NOMO-1 treated with dmso at 0.1 percent for 144 hours (cell line): ENCODE measurements around the gene MAPKAPK2.

Source experiments
- DNase-seq: peaks from one replicate; lab custom pipeline; 2025; ENCODE audit not compliant: unreplicated experiment; lab: John Stamatoyannopoulos, UW

The MAPKAPK2 gene

GRCh38 chr1:206717674-206717989 is 32.9 kb downstream of the MAPKAPK2 start:
- no peak for DNase-seq

- DNase-seq: no peak
Measured at GRCh38 chr1:206719169-206719839, 34.6 kb downstream of the MAPKAPK2 start.

- DNase-seq: no peak
Measured at GRCh38 chr1:206721454-206721853, 36.7 kb downstream of the MAPKAPK2 start.

- DNase-seq: no peak
Measured at GRCh38 chr1:206722751-206723461, 38.2 kb downstream of the MAPKAPK2 start.

- no peak for DNase-seq
Measured at GRCh38 chr1:206723462-206723804, 38.7 kb downstream of the MAPKAPK2 start.

GRCh38 chr1:206723805-206724472 is 39.2 kb downstream of the MAPKAPK2 start:
- DNase-seq: no peak

GRCh38 chr1:206725109-206725963 is 40.6 kb downstream of the MAPKAPK2 start:
- DNase-seq: peak; percentile 28

GRCh38 chr1:206727981-206728696 is 43.4 kb downstream of the MAPKAPK2 start:
- no peak for DNase-seq

GRCh38 chr1:206728697-206728987 is 43.9 kb downstream of the MAPKAPK2 start:
- DNase-seq: no peak

GRCh38 chr1:206729050-206729449 is 44.3 kb downstream of the MAPKAPK2 start:
- no peak for DNase-seq

GRCh38 chr1:206729507-206729906 is 44.8 kb downstream of the MAPKAPK2 start:
- DNase-seq: no peak

- DNase-seq: no peak
Measured at GRCh38 chr1:206732508-206732907, 47.8 kb downstream of the MAPKAPK2 start.

GRCh38 chr1:206732992-206733391 is 48.3 kb downstream of the MAPKAPK2 start:
- no peak for DNase-seq

GRCh38 chr1:206734499-206735142 is 49.9 kb downstream of the MAPKAPK2 start:
- DNase-seq: peak; percentile 30

GRCh38 chr1:206735553-206736031 is 50.9 kb downstream of the MAPKAPK2 start:
- DNase-seq: no peak

GRCh38 chr1:206736878-206737728 is 52.4 kb downstream of the MAPKAPK2 start:
- no peak for DNase-seq

GRCh38 chr1:206737729-206738201 is 53.1 kb downstream of the MAPKAPK2 start:
- DNase-seq: no peak

GRCh38 chr1:206738370-206739366 is 54.0 kb downstream of the MAPKAPK2 start:
- DNase-seq: no peak
